Activated T-cell treated with anti-CD3 and anti-CD28 coated beads for 4 hours (primary cell): ENCODE measurements around the gene KIRREL2.
"Not testable (repeated sequence)": the region's sequence is repeated elsewhere in the genome, so short reads cannot be mapped to it uniquely, and the experiment has no call there.

ENCODE experiments used
- DNase-seq: peaks from one replicate; pipeline ENCODE4 v3.0.0-alpha.2; 2020

The KIRREL2 gene

GRCh38 chr19:35899547-35900214 is 43.0 kb downstream of the KIRREL2 start:
- DNase-seq = peak; percentile 82

- DNase-seq = no peak
Observed at GRCh38 chr19:35901055-35901644, 44.4 kb downstream of the KIRREL2 start.

DNA sequence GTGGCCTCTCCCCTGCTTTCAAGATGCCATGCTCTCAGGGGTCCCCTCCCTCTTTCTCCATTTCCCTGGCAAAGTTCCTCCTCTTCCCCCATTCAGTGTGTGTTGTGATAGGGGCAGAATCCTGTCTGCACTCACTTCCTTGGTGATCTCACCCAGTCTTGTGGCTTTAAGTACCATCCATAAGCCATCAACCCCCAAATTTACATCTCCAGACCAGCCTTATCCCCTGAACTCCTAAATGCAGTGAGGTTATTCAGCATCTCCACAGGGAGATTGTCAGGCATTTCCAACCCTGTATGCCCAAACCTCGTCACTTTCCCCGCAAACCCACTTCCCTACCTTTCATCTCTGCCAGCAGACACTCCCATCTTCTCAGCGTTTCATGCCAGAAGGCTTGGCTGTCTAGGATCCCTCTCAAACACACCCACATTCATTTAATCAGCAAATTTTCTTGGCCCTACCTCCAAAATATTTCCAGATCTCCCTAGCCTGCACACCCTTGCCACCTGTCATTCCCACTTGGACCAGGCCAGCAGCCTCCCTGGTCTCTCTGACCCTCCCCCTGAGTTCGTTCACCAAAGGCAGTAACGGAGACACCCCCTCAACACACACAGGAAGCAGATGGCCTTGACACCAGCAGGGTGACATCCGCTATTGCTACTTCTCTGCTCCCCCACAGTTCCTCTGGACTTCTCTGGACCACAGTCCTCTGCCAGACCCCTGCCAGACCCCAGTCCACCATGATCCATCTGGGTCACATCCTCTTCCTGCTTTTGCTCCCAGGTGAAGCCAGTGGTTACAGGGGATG is 45.3 kb downstream of the KIRREL2 start, which contains the start of gene HCST:
TSS of gene HCST (plus strand) at position 676 of the 808 bp plus-strand sequence. CDS start at position 741, 65 bp downstream.
- no peak for DNase-seq

DNA sequence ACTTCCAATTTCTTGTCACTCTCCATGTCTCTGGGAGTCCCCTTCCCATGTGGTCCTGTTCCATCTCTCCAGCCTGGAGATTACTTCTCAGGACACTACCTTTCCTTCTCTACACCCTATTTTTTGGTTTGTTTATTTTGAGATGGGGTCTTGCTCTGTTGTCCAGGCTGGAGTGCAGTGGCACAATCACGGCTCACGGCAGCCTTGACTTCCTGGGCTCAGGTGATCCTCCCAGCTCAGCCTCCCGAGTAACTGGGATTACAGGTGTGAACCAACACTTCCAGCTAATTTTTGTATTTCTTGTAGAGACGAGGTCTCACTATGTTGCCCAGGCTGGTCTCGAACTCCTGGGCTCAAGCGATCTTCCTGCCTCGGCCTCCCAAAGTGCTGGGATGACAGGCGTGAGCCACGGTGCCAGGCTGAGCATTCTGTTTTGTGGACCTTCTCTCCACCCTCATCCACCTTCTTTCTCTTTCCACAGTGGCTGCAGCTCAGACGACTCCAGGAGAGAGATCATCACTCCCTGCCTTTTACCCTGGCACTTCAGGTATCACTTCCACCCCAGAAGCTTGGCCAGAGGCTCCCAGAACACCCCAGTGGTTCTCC is 46.3 kb downstream of the KIRREL2 start:
- no peak for DNase-seq

GRCh38 chr19:35903550-35904179 is 47.0 kb downstream of the KIRREL2 start:
- peak; percentile 90 for DNase-seq

- DNase-seq = no peak
Observed at GRCh38 chr19:35904311-35905068, 47.8 kb downstream of the KIRREL2 start.

- no peak for DNase-seq
Observed at GRCh38 chr19:35905178-35905727, 48.5 kb downstream of the KIRREL2 start.

GRCh38 chr19:35907377-35907745 is 50.6 kb downstream of the KIRREL2 start:
- DNase-seq = no peak

- no peak for DNase-seq
Observed at GRCh38 chr19:35908010-35908441, 51.3 kb downstream of the KIRREL2 start, which contains the start of gene TYROBP. Gene TYROBP (minus strand): TSS chr19:35908295. CDS start chr19:35908228, 67 bp downstream.

- no peak for DNase-seq
Observed at GRCh38 chr19:35908973-35909683, 52.4 kb downstream of the KIRREL2 start.

DNA sequence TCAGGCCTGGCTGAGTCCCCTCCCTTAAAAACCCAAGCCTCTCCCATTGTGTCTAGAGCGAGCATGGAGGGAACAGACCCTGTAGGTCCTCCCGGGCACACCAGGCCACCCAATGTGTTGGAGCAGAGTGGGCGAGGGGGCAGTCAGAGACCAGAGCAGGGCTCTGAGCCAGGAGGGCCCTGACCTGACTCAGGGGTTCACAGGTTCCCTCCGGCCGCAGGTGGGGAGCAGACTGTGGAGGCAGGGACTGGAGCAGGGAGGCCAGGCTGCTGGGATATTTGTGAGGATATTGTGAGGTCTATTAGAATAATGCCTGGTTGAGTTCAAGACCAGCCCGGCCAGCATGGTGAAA is 52.9 kb downstream of the KIRREL2 start:
- DNase-seq = no peak

DNA sequence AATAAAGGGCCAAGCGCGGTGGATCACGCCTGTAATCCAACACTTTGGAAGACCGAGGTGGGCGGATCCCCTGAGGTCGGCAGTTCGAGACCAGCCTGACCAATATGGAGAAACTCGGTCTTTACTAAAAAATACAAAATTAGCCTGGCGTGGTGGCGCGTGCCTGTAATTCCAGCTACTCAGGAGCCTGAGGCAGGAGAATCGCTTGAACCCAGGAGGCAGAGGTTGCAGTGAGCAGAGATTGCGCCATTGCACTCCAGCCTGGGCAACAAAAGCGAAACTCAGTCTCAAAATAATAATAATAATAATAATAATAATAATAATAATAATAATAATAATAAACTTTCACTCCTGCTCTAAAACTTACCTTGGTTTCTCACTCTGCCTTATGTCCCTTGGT is 53.6 kb downstream of the KIRREL2 start:
- not testable (repeated sequence) for DNase-seq

DNA sequence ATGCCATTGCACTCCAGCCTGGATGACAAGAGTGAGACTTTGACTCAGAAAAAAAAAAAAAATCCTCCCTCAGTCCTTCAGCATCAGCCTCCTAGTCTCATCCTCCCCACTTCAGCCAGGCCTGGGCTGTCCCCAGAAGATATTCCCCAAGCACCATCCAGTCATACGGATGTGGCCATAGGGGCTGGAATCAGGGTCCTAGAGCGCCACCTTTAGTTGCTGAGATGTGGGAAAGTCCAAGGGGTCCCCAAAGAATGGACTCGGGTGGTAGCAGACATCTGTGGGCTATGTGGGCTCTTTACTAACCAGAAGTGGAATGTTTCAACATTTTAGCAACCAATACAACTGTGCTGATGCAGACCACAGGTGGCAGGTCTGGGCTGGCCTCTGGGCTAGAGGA is 54.5 kb downstream of the KIRREL2 start:
- DNase-seq = no peak

GRCh38 chr19:35911790-35912189 is 55.1 kb downstream of the KIRREL2 start:
- no peak for DNase-seq

DNA sequence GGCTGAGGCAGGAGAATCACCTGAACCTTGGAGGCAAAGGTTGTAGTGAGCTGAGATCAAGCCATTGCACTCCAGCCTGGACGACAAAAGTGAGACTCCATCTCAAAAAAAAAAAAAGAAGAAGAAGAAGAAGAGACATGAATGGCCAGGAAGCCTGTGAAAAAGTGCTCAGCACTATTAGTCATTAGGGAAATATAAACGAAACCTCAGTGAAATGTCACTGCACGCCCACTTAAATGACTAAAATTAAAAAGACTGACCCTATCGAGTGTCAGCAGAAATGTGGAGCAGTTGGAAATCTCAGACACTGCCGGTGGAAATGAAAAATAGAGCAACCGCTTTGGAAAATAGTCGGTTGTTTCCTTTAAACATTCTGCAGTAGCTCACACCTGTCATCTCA is 56.9 kb downstream of the KIRREL2 start:
- no peak for DNase-seq

- no peak for DNase-seq
Observed at GRCh38 chr19:35915443-35915842, 58.7 kb downstream of the KIRREL2 start.
